GM10847 (cell line): Measurements from ENCODE around the gene FGF21.

Experiments used
- POLR2A ChIP-seq: IDR thresholded peaks from 2 replicates; pipeline ENCODE4 v1.6.1; 2011; ENCODE audit not compliant: insufficient read length; ENCODE audit errors: extremely low read depth

Gene FGF21

DNA sequence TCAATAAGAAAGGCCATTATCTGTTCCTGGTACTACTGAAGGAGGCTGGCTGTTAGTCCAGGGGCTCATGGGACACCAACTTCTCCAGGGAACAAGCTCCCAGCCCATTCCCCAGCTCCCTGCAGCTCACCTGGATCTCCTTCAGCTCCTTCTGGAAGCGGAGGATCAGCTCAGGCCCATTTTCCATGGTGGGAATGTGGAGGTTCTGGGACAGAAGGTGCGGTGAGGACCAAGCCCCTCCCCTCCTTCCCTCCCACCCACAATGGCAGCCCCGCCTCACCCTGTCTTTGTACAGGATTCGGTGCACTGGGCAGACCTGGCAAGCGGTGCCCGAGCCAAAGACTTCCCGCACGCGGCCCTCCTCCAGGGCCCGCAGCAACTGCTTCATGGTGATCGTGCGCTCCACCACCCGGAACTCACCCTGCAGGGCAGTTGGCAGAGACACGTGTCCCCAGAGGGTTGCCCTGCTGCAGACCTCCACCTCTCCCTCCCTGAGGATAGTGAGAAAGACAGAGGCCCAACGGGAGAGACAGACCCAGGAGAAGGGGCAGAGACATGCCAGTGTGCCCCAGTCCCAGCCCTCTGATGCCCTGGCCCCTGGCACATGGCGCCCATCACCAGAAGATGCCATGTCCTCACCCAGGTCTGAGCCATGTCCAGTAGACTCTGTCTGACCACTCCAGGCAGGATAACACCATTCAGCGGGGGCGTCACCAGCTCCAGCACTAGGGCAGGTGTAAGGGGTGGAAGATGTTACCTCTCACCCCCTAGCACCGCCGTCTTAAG is 41.2 kb downstream of the FGF21 start:
- TF ChIP-seq POLR2A: no peak

DNA sequence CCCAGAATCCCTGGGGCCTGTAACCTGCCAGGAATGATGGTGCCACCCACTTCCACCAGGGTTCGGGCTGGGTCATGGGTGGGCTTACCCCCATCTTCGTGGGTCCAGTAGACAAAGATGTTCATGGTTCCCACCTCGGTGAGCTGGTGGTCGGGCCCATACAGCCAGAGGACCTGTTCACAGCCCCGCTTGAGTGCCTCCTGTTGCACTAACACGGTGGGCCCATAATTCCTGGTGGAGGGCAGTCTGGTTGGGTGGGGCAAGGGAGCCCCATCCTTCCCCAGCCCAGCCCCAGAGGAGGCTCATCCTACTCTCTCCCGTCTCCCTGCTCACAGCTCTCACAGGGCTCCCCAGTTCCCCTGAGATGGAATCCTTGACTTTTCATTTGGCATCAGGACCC is 41.8 kb downstream of the FGF21 start:
- no peak for TF ChIP-seq POLR2A

DNA sequence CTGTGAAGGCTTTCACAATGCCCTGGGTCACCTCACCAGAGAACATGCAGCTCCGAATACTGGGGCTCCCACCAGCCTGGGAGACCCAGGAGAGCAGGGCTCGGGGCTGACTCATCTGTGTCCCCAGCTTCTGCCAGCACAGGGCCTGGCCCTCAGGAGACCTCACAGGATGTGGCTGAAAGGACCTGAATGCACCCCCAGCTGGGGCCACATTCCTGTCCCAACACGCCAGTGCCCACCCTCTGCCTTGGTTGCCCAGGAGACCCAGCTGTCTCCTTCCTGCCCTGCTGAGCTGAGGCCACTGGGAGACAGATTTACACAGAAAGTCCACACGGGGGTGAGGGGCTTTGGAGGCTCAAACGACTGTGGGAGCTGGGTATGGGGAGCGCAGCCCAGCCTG is 43.6 kb downstream of the FGF21 start:
- TF ChIP-seq POLR2A: no peak

DNA sequence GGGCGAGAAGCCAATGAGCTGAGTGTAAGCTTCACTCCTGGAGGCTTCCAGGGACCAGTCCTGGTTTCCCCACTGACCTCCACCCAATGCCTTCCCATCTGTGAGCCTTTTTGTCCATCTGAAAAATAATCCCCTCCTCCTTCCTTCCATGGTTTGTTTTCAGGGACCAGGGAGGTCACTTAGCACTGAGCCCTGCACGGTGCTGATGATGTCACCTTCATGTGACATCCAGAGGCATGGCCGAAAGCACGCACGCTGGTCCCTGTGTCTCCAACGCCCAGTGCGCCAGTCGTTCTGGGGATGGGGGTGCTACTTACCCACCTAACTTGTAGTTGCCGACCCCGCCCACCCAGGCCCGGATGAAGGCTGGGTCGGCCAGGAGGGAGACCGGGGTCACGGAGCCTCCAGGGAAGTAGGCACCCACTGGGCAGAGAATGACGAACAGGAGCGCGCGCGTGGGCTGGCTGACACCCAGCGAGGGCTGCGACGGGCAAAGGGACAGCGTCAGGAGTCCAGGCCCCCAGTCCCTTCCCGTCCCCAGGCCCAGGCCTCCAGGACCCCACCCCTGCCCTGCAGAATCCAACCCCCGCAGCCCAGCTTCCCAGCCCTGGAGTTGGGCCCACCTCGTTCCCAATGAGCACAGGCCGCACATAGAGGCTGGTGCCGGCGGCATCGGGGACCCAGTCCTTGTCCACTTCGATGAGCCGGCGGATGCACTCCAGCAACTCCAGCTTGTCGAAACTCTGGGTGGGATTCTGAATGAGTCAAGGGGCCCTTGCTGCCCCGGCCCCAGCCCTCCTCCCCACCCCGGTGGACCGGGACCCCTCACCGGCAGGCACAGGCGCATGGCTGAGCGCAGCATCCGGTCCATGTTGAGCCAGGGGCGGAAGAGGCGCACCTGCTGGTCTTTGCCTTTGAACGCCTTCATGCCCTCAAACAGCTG is 44.3 kb downstream of the FGF21 start:
- no peak for TF ChIP-seq POLR2A

DNA sequence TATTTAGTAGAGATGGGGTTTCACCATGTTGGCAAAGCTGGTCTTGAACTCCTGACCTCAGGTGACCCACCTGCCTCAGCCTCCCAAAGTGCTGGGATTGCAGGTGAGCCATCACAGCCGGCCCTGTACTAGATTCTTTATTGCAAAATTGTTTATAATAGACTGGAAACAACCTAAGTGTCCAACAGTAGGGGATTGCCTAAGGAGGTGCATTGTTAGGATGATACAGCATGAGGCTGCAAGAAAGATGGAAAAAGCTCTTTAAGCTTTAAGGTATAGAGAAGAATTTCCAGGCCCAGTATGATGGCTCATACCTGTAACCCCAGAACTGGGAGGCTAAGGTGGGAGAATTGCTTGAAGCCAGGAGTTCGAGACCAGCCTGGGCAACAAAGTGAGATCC is 47.3 kb downstream of the FGF21 start:
- no peak for TF ChIP-seq POLR2A

DNA sequence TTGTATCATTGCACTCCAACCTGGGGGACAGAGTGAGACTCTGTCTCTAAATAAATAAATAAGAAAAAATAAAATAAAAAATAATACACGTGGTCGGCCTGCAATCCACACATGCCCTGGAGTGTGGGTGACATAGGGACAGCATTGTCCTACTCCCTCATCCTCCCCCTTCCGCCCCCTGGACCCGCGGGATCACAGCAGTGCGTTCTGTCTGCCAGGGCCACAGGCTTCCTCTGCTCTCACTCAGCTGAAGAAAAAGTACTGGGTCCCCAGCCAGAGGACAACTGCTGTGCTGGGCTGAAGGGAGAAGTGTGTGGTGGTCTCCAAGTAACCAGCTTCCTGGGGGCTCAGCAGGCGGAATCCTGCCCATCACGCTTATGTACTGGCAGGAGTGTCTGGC is 49.2 kb downstream of the FGF21 start:
- TF ChIP-seq POLR2A: no peak

DNA sequence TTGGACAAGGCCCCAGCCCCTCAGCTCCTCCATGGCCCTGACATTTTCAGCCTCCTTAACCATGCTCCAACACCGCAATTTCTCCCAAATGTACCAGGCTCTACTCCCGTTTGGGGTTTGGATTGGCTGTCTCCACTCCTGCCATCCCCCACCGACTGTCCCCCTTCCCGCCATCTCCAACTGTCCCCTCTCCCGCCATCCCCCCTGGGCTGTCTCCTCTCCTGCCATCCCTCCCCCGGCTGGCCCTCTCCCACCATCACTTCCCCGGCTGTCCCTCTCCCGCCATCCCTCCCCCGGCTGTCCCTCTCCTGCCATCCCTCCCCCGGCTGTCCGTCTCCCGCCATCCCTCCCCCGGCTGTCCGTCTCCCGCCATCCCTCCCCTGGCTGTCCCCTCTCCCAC is 50.1 kb downstream of the FGF21 start:
- no peak for TF ChIP-seq POLR2A

DNA sequence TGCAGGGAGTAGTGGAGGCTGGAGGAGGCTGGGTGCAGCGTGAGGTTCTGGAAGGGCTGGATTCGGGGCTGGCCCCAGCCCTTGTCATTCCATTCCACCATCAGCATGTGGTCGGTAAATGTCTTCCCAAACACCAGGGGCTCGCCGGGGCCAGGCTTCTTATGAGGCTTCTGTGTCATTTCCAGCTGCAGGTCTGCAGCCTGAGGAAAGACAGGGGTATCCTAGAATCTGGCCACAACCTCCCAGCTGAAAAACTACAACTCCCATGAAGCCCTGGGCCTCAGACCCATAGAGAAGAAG is 51.1 kb downstream of the FGF21 start:
- no peak for TF ChIP-seq POLR2A

DNA sequence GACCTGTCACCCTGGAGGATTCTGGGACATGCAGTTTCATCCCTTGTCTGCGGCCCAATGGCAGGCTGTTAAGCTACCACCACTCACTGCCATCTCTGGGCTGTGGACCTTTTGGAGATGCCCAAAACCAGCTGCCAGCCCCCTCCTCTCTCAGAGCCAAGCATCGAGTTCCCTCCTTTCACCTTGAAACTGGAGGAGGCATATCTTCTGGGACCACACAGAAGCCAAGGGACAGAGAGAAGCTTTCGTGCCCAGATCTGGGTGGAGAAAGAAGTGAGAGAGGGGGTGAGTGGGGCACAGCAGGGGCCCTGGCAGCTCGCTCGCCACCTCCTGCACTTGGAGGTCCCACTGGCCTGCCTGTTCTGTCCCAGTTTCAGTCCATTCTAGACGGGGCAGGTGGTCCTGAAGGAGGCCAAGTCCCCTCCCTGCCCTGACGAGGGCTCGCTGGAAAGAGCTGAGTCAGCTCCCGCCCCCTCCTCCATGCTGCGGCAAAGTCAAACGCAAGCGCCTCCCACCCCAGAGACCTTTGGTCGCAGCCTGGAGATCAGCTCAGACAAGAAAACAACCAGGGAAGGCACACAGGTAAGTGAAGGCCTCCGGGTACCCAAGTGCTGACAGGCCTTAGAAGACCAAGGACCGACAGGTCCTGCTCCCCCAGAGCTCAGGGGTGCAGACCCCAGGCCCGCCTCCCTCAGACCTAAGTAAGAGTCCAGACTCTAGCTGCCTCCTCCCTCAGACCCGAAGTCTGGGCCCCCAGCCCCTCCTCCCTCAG is 51.7 kb downstream of the FGF21 start:
- no peak for TF ChIP-seq POLR2A

DNA sequence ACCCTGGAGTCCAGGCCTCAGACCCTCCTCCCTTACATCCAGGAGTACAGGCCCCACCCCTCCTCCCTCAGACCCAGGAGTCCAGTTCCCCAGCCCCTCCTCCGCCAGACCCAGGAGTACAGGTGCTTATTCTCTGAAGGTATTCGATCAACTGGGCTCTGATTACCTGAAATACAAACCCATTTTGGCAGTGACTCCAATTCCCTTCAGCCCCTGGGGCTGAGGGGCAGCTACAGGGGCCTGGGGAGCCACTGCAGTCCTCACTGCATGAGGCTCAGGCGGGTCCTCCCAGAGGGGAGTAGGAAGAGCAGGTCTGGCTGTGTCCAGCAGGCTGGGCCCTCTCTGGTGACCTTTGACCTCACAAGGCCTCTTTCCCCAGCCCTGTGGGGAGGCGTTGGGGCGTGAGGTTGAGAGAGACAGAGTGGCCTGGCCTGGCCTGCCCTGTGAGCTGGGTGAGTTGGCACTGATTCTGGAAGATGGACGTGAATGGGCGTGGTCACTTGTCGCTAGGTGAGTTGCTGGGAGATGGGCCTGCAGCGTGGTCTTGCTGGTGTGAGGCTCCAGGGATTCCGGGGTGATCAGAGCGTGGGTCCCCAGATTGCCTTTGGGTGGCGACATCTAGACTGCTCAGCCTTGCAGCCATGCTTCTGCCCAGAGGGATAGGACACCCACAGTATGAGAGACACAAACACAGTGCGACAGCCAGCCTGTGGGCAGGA is 52.4 kb downstream of the FGF21 start:
- TF ChIP-seq POLR2A: no peak
